ENCODE results near the gene MTOR.

DNA sequence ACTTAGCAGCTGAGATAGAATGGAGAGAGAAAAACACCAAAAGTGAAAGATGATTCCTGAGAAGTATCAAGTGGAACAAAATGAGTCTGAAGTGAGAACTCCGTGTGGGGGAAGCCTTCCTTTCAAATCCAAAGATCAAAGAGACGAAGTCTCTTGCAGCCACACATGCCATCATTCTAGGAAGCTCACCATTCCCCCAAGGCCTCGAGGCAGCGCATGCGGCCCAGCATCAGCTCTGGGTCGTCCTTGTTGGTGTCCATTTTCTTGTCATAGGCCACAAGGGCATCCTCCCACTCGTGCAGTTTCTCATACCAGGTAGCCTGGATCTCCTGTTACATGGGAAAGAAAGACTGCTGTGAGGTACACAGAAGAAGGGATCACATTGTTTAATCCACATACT, 105.4 kb downstream of the MTOR start:
- TF ChIP-seq, protein P1, sequence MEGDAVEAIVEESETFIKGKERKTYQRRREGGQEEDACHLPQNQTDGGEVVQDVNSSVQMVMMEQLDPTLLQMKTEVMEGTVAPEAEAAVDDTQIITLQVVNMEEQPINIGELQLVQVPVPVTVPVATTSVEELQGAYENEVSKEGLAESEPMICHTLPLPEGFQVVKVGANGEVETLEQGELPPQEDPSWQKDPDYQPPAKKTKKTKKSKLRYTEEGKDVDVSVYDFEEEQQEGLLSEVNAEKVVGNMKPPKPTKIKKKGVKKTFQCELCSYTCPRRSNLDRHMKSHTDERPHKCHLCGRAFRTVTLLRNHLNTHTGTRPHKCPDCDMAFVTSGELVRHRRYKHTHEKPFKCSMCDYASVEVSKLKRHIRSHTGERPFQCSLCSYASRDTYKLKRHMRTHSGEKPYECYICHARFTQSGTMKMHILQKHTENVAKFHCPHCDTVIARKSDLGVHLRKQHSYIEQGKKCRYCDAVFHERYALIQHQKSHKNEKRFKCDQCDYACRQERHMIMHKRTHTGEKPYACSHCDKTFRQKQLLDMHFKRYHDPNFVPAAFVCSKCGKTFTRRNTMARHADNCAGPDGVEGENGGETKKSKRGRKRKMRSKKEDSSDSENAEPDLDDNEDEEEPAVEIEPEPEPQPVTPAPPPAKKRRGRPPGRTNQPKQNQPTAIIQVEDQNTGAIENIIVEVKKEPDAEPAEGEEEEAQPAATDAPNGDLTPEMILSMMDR (conservative IDR thresholded peaks at IDR 0.05 in 1 of 2, IDR thresholded peaks at IDR 0.05 in 1 of 2; ENCODE audit: extremely low read depth in 1 of 2, insufficient read depth in 1 of 2, low read depth in 1 of 2, low read length in 2 of 2): no peak
- no peak for TF ChIP-seq EZH2 (IDR thresholded peaks at IDR 0.05; ENCODE audit: borderline replicate concordance, low read length)

Measured in mammary epithelial cell (primary cell).